HepG2 (cell line): ENCODE results near the gene GRIN2C. TPM values are rescaled to one million over a fixed set of nuclear protein-coding genes. Genes with fewer than 3 reads are reported as not detected.

Source experiments
- ZNF878 ChIP-seq: sonication (generic); formaldehyde crosslinking; IDR thresholded peaks from 2 replicates; pipeline ENCODE4 v1.8.1; 2023; ENCODE audit warnings: mild to moderate bottlenecking, missing genetic modification reagents, moderate library complexity
- polyA plus RNA-seq, 8 experiments: library from polyadenylated mRNA; depleted of rRNA in 3 of 8; stranded (reverse) in 7 of 8; unstranded in 1 of 8; fragments of >200 nt; fragmentation: Illumina TruSeq in 4 of 8; extraction: Trizol in 4 of 8; gene quantifications; 2 replicates each; pipeline versions ENCODE4 v1.2.1 to v1.2.3, GENCODE V29; 2011 to 2016; ENCODE audit warnings: low read depth in 4 of 8, missing spikeins in 1 of 8, mixed read lengths in 1 of 8; ENCODE audit not compliant: insufficient read depth in 1 of 8
- total RNA-seq, 5 experiments: library from RNA; depleted of rRNA; stranded (reverse); fragments of >200 nt; fragmentation: Illumina TruSeq; extraction: Trizol; gene quantifications; 2 replicates each; pipeline ENCODE4 v1.2.3, GENCODE V29; 2016; ENCODE audit warnings: low read depth in 1 of 5
- TF ChIP-seq, protein P1 (sequence below): sonication (generic); formaldehyde crosslinking; IDR thresholded peaks from 2 replicates; pipeline ENCODE4 v1.5.1; 2020; ENCODE audit warnings: mild to moderate bottlenecking, missing genetic modification reagents, moderate library complexity
- TF ChIP-seq, protein P2 (sequence below), 2 experiments: fragments of 450-650 bp in 1 of 2; sonication (generic) in 1 of 2; formaldehyde crosslinking in 1 of 2; IDR thresholded peaks; 2 replicates each; pipeline versions ENCODE4 v1.6.1 to v1.8.0; 2016 to 2022; ENCODE audit warnings: antibody characterized with exemption in 1 of 2, mild to moderate bottlenecking in 1 of 2, missing genetic modification reagents in 1 of 2
- TF ChIP-seq, protein P3 (sequence below): sonication (generic); formaldehyde crosslinking; IDR thresholded peaks from 2 replicates; pipeline ENCODE4 v1.8.0; 2023; ENCODE audit warnings: mild to moderate bottlenecking, missing genetic modification reagents

Gene GRIN2C
- total and polyA plus RNA-seq, 2 of the 13 experiments (the other 11 are each of a cell fraction or from before 2014, with no cell fraction given), result 0.03 to 0.11 TPM

DNA sequence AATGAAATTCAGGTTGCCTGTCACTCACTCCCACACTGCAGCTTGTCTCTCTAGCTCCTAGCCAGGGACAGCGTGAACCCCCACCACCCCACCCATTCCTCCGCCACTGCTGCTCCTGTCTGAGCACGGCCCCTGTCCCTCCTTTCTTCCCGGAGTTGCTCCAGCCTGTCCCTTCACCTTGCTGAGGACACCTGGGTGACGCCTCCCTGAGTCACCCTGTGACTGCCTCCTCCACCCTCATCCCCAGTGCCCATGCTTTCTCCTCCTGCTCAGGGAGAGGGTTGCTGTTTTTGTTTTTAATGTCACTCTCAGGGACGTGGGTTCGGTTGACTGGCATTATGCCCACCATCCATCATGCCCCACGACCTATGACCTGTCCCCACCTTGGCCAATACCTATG is 57.8 kb downstream of the GRIN2C start (continued):
- TF ChIP-seq, protein P1, sequence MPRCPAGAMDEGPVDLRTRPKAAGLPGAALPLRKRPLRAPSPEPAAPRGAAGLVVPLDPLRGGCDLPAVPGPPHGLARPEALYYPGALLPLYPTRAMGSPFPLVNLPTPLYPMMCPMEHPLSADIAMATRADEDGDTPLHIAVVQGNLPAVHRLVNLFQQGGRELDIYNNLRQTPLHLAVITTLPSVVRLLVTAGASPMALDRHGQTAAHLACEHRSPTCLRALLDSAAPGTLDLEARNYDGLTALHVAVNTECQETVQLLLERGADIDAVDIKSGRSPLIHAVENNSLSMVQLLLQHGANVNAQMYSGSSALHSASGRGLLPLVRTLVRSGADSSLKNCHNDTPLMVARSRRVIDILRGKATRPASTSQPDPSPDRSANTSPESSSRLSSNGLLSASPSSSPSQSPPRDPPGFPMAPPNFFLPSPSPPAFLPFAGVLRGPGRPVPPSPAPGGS, result no peak
- TF ChIP-seq, protein P2, sequence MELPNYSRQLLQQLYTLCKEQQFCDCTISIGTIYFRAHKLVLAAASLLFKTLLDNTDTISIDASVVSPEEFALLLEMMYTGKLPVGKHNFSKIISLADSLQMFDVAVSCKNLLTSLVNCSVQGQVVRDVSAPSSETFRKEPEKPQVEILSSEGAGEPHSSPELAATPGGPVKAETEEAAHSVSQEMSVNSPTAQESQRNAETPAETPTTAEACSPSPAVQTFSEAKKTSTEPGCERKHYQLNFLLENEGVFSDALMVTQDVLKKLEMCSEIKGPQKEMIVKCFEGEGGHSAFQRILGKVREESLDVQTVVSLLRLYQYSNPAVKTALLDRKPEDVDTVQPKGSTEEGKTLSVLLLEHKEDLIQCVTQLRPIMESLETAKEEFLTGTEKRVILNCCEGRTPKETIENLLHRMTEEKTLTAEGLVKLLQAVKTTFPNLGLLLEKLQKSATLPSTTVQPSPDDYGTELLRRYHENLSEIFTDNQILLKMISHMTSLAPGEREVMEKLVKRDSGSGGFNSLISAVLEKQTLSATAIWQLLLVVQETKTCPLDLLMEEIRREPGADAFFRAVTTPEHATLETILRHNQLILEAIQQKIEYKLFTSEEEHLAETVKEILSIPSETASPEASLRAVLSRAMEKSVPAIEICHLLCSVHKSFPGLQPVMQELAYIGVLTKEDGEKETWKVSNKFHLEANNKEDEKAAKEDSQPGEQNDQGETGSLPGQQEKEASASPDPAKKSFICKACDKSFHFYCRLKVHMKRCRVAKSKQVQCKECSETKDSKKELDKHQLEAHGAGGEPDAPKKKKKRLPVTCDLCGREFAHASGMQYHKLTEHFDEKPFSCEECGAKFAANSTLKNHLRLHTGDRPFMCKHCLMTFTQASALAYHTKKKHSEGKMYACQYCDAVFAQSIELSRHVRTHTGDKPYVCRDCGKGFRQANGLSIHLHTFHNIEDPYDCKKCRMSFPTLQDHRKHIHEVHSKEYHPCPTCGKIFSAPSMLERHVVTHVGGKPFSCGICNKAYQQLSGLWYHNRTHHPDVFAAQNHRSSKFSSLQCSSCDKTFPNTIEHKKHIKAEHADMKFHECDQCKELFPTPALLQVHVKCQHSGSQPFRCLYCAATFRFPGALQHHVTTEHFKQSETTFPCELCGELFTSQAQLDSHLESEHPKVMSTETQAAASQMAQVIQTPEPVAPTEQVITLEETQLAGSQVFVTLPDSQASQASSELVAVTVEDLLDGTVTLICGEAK (IDR thresholded peaks at IDR 0.05), result no peak
- TF ChIP-seq, protein P2 (CRISPR knock-in tag; IDR thresholded peaks at IDR 0.05), result no peak
- TF ChIP-seq, protein P3, sequence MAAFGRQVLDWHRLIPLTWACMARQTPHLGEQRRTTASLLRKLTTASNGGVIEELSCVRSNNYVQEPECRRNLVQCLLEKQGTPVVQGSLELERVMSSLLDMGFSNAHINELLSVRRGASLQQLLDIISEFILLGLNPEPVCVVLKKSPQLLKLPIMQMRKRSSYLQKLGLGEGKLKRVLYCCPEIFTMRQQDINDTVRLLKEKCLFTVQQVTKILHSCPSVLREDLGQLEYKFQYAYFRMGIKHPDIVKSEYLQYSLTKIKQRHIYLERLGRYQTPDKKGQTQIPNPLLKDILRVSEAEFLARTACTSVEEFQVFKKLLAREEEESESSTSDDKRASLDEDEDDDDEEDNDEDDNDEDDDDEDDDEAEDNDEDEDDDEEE (CRISPR knock-in tag), result no peak
- no peak for TF ChIP-seq ZNF878 (CRISPR knock-in tag)
